ENCODE results near the gene PRDM16. TPM values are rescaled to one million over a fixed set of nuclear protein-coding genes. Genes with fewer than 3 reads are reported as not detected.

Gene PRDM16
- total RNA-seq, 1 experiment from 2014 or later = 6.1 TPM

GRCh38 chr1:3444298-3444697 is 375.3 kb downstream of the PRDM16 start (continued):
- TF ChIP-seq ZBTB33 (IDR thresholded peaks at IDR 0.05; ENCODE audit: extremely low read depth, insufficient replicate concordance, low read length) (no peak), JUND (IDR thresholded peaks at IDR 0.05) (no peak), SIN3A (IDR thresholded peaks at IDR 0.05; ENCODE audit: low read depth) (no peak), POLR2A (IDR thresholded peaks at IDR 0.05; ENCODE audit: borderline replicate concordance, extremely low read depth, insufficient read depth, insufficient read length) (no peak), SP1 (IDR thresholded peaks at IDR 0.05; ENCODE audit: low read depth) (no peak), SRF (IDR thresholded peaks at IDR 0.05; ENCODE audit: low read depth) (no peak), CTCF (IDR thresholded peaks at IDR 0.05 in 2 of 3, conservative IDR thresholded peaks at IDR 0.05 in 1 of 3; ENCODE audit: borderline replicate concordance in 1 of 3, insufficient read depth in 1 of 3, low read depth in 2 of 3, low read length in 2 of 3) (no peak), ATF3 (IDR thresholded peaks at IDR 0.05) (no peak)

GRCh38 chr1:3444736-3445135 is 375.7 kb downstream of the PRDM16 start:
- Histone ChIP-seq H3K4me1 (ENCODE audit: control insufficient read depth in 1 of 2, insufficient read depth in 2 of 2, low read length in 2 of 2) (no peaks in the 10 kb centered on the region), H3K9me2 (ENCODE audit: insufficient read depth) (no peaks in the 10 kb centered on the region), H3K9me3 (ENCODE audit: control insufficient read depth in 1 of 2, insufficient read depth in 1 of 2, low read depth in 1 of 2, low read length in 2 of 2) (no peaks in the 10 kb centered on the region), H3K36me3 (ENCODE audit: control insufficient read depth in 1 of 2, insufficient read depth in 2 of 2, low read length in 2 of 2) (no peaks in the 10 kb centered on the region), H3K4me3 (replicated peaks in 1 of 2; ENCODE audit: low read depth in 1 of 2, low read length in 2 of 2) (no peak overlapping the region), H4K20me1 (ENCODE audit: insufficient read depth) (no peaks in the 10 kb centered on the region), H3K9ac (ENCODE audit: low read length) (no peak overlapping the region), H3K79me2 (ENCODE audit: insufficient read depth, low read length) (no peaks in the 10 kb centered on the region), H3K4me2 (ENCODE audit: low read length) (no peak overlapping the region), H3K27ac (ENCODE audit: low read depth, low read length) (no peak overlapping the region), H3K27me3 (ENCODE audit: insufficient read depth, low read length) (peaks cover 5% of the 10 kb centered on the region; the same call in 1 of the 2 replicates), H2AFZ (ENCODE audit: low read depth, low read length, poor library complexity, severe bottlenecking) (no peak overlapping the region)
- RAD21 ChIA-PET (ENCODE audit: low non-redundant PET in 1 of 2, low total read pairs in 2 of 2, uncharacterized antibody in 2 of 2, unreplicated experiment in 2 of 2) = no interaction called here
- CTCF ChIA-PET = no interaction called here
- ATAC-seq (no peak), DNase-seq (ENCODE audit: low read depth, low spot score) (no peak)
- POLR2A ChIA-PET = no interaction called here
- no TSS peak for BruUV-seq (replicated peaks)
- intact Hi-C loops (cut with micrococcal nuclease) = no loop called here
- TF ChIP-seq ELF1 (IDR thresholded peaks at IDR 0.05; ENCODE audit: borderline replicate concordance, low read depth) (no peak), EGR1 (IDR thresholded peaks at IDR 0.05; ENCODE audit: low read depth) (no peak), JUND (IDR thresholded peaks at IDR 0.05) (no peak), POLR2AphosphoS5 (IDR thresholded peaks at IDR 0.05; ENCODE audit: low read depth, low read length) (no peak), ATF3 (IDR thresholded peaks at IDR 0.05) (no peak)
